ENCODE results near the gene M1AP.

DNA sequence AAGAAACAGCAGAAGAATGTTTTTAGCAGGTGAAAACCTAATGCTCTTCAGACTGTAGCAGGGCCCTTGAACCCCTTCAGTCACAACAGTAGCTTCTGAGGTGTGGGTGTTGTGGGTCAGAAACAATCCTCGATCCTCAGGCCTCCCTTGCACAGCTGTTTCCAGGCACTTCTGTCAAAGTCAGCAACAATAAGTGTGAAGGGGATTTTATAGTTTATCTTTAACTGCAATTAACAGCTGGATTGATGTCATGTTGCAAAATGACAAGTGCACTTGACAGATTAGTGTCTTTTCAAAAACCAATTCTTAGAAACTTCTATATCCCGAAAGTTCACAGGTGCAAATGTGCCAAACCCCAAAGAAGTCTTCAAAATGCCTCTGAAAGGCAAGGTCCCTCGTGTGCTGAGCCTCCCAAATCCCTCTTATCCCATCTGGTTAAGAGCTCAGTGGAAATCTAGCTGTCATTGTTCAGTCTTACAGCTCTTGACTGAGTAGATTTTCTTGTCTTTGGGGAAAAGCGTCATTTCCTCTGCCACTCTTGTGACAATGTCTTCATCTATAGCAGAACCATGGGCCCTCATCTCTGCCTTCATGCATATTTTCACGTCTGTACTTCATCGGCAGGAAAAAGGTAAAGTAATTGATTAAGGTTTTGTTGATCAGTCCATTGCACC lies 29.6 kb downstream of the M1AP start:
- TF ChIP-seq, protein P1, sequence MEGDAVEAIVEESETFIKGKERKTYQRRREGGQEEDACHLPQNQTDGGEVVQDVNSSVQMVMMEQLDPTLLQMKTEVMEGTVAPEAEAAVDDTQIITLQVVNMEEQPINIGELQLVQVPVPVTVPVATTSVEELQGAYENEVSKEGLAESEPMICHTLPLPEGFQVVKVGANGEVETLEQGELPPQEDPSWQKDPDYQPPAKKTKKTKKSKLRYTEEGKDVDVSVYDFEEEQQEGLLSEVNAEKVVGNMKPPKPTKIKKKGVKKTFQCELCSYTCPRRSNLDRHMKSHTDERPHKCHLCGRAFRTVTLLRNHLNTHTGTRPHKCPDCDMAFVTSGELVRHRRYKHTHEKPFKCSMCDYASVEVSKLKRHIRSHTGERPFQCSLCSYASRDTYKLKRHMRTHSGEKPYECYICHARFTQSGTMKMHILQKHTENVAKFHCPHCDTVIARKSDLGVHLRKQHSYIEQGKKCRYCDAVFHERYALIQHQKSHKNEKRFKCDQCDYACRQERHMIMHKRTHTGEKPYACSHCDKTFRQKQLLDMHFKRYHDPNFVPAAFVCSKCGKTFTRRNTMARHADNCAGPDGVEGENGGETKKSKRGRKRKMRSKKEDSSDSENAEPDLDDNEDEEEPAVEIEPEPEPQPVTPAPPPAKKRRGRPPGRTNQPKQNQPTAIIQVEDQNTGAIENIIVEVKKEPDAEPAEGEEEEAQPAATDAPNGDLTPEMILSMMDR (conservative IDR thresholded peaks at IDR 0.05; ENCODE audit: low read depth, low read length): no peak
- TF ChIP-seq EZH2phosphoT487 (IDR thresholded peaks at IDR 0.05; ENCODE audit: borderline replicate concordance, low read length): no peak
